K562 (cell line): ENCODE results near the gene ADD3.

Source experiments
- MYC ChIP-seq, 2 experiments: fragments of 250-450 bp in 1 of 2; sonication (Bioruptor Pico) in 1 of 2; IDR thresholded peaks; 2 replicates each; pipeline versions ENCODE4 v1.5.1 to v1.6.1; 2012 to 2021; ENCODE audit warnings: low read depth in 2 of 2, borderline replicate concordance in 1 of 2, improper control_type of control experiment in 1 of 2, low read length in 1 of 2, mild to moderate bottlenecking in 1 of 2, moderate library complexity in 1 of 2
- POLR3A ChIP-seq: IDR thresholded peaks from 2 replicates; pipeline ENCODE4 v1.6.1; 2011; ENCODE audit warnings: borderline replicate concordance, mild to moderate bottlenecking, moderate library complexity; ENCODE audit not compliant: insufficient read length, insufficient read depth; ENCODE audit errors: extremely low read depth

DNA sequence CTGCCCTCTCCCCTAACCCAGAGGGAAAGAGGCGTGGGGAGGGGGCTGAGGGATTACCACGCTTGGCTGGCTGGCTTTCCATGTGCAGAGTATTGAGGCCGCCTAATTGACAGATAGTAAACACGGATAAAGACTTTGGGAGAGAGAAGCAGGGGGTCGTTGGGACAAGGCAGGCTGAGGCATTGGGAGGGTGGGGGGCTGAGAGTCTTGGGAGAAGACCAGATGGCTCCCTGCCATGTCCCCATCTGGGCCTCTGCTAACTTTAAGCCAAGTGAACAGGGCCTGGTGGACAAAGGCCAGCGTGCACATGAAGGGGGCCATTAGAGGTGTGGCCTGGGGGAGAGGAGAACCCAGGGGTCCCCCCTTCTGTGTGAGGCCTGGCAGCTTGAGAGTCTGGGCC lies 144.2 kb downstream of the ADD3 start:
- no peak for TF ChIP-seq POLR3A
- no peak for TF ChIP-seq MYC (IDR thresholded peaks at IDR 0.05; ENCODE audit: low read depth, low read length)
- TF ChIP-seq MYC (CRISPR knock-in tag; IDR thresholded peaks at IDR 0.05; ENCODE audit: borderline replicate concordance, low read depth), result no peak
